Subcutaneous preadipocyte (primary cell): ENCODE measurements around the gene GATC. TPM values are rescaled to one million over a fixed set of nuclear protein-coding genes. Genes with fewer than 3 reads are reported as not detected.

ENCODE experiments used
- small RNA-seq: library from RNA; depleted of rRNA; stranded (forward); fragments of <200 nt; gene quantifications from one replicate; pipeline ENCODE3, GENCODE V24; 2012
- total RNA-seq: library from RNA; depleted of rRNA; stranded (reverse); fragments of >200 nt; gene quantifications from 2 replicates; pipeline ENCODE4 v1.2.3, GENCODE V29; 2012

The GATC gene
- total RNA-seq, result 20.2 and 25.8 TPM in 2 replicates

GRCh38 chr12:120445911-120446843 lies at the start of gene GATC, which contains the start of gene TRIAP1:
Gene GATC, plus strand, starts transcription at chr12:120446444. Its CDS starts 37 bp downstream, at chr12:120446481.
Gene TRIAP1, minus strand, starts transcription at chr12:120446384. Its CDS starts 12 bp downstream, at chr12:120446372.

GRCh38 chr12:120437735-120438494 lies 8.3 kb upstream of the GATC start, which contains the start of gene COX6A1:
Gene COX6A1, plus strand, starts transcription at chr12:120438113. Its CDS starts 14 bp downstream, at chr12:120438127.

GRCh38 chr12:120469450-120470149 lies 23.4 kb downstream of the GATC start, which contains the start of gene SRSF9:
Gene SRSF9, minus strand, starts transcription at chr12:120469748. Its CDS starts 139 bp downstream, at chr12:120469609.

DNA sequence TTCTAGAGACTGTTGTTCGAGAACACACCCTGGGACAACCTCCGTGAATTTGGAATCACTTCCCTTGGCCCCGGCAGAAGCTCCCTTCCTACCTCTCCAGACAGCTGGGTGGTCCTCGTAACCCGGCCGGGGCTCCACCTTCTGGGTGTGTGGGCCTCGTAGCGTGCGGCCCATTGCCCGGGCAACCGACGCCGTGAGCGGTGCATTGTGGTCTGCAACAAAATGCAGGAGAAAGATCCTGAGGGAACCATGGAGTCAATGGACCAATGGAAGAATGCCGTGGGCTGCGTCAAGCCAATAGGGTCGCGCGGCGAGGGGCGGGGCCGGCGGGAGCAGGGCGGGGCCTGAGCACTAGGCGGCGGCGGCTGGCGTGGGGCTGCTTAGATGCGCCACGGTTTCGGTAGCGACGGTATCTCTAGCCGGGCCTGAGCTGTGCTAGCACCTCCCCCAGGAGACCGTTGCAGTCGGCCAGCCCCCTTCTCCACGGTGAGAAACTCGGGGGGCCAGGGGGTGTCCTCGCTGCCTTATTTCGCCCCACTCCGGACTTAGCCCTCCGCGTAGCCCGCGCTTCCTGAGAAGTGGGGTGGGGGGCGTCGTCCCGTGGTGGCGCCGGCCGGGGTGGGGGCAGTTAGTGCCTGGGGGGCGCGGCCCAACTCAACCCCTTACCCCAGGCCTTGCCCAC lies 49.6 kb downstream of the GATC start, which contains the start of gene DYNLL1:
DYNLL1 (plus strand) TSS at position 383 of the 682 bp plus-strand sequence. CDS start 309 bp downstream, outside the sequence.

Small RNA genes lying within 50 kb of the gene (small RNA-seq; reads per million reads assigned to genes)
- gene RF00019, result not detected

Other genes starting within 250 kb of the GATC start
- 2,557 and 4,467 TPM in 2 replicates for gene RPLP0, start 245.3 kb upstream of the GATC start, total RNA-seq
- 60.6 and 126 TPM in 2 replicates for gene PXN, start 180.7 kb upstream of the GATC start, total RNA-seq
- gene RNU4-2, start 154.5 kb upstream of the GATC start, total RNA-seq, result under 0.01 TPM in 2 replicates
- under 0.01 TPM in 2 replicates for gene RNU4-1, start 153.2 kb upstream of the GATC start, total RNA-seq
- gene SIRT4, start 144.1 kb upstream of the GATC start, total RNA-seq, result 0.59 and 0.73 TPM in 2 replicates
- not detected in 2 replicates for gene PLA2G1B, start 118.7 kb upstream of the GATC start, total RNA-seq
- gene MSI1, start 77.3 kb upstream of the GATC start, total RNA-seq, result under 0.01 TPM in 1 of 2 replicates, not detected in the other
- gene COX6A1, start 8.3 kb upstream of the GATC start, total RNA-seq, result 197 and 321 TPM in 2 replicates
- gene TRIAP1, start 60 bp upstream of the GATC start, total RNA-seq, result 23.9 and 28.0 TPM in 2 replicates
- gene SRSF9, start 23.3 kb downstream of the GATC start, total RNA-seq, result 116 and 137 TPM in 2 replicates
- 208 and 216 TPM in 2 replicates for gene DYNLL1, start 49.7 kb downstream of the GATC start, total RNA-seq
- 18.0 and 19.5 TPM in 2 replicates for gene COQ5, start 82.7 kb downstream of the GATC start, total RNA-seq
- gene RNF10, start 87.9 kb downstream of the GATC start, total RNA-seq, result 103 and 107 TPM in 2 replicates
- gene POP5, start 135.0 kb downstream of the GATC start, total RNA-seq, result 34.0 and 40.4 TPM in 2 replicates
- gene CABP1, start 194.2 kb downstream of the GATC start, total RNA-seq, result 0.20 and 0.37 TPM in 2 replicates
- gene MLEC, start 240.7 kb downstream of the GATC start, total RNA-seq, result 64.7 and 110 TPM in 2 replicates